ENCODE data around the gene OAS2. TPM values are rescaled to one million over a fixed set of nuclear protein-coding genes. Genes with fewer than 3 reads are reported as not detected.

Gene OAS2
- total RNA-seq, 2 experiments from 2014 or later: 122 TPM

GRCh38 chr12:113006641-113007040 lies 28.3 kb downstream of the OAS2 start:
- H3K27me3 Mint-ChIP-seq: no peaks in the 10 kb centered on the region
- H3K27ac Mint-ChIP-seq: no peak overlapping the region

GRCh38 chr12:113007166-113007565 lies 28.8 kb downstream of the OAS2 start:
- DNase-seq: no peak
- Mint-ChIP-seq H3K4me3 (no peak overlapping the region), H3K27me3 (no peaks in the 10 kb centered on the region), H3K27ac (no peak overlapping the region), H3K9me3 (peaks cover 17% of the 10 kb centered on the region), H3K4me1 (no peaks in the 10 kb centered on the region), H3K36me3 (peaks cover 57% of the 10 kb centered on the region)

More at GRCh38 chr12:113006641-113007040, 28.3 kb downstream of the OAS2 start:
- H3K36me3 Mint-ChIP-seq: peaks cover 55% of the 10 kb centered on the region
- peaks cover 14% of the 10 kb centered on the region for H3K9me3 Mint-ChIP-seq
- H3K4me1 Mint-ChIP-seq: no peaks in the 10 kb centered on the region
- DNase-seq: no peak
- H3K4me3 Mint-ChIP-seq: no peak overlapping the region

- Mint-ChIP-seq H3K27me3 (no peaks in the 10 kb centered on the region), H3K4me1 (no peaks in the 10 kb centered on the region), H3K4me3 (no peak overlapping the region), H3K36me3 (peaks cover 49% of the 10 kb centered on the region), H3K27ac (no peak overlapping the region), H3K9me3 (peaks cover 17% of the 10 kb centered on the region)
- no peak for DNase-seq
Observed at GRCh38 chr12:113010701-113011100, 32.4 kb downstream of the OAS2 start.

- Mint-ChIP-seq H3K27me3 (no peaks in the 10 kb centered on the region), H3K9me3 (peaks cover 15% of the 10 kb centered on the region), H3K4me3 (no peak overlapping the region), H3K27ac (no peak overlapping the region), H3K4me1 (no peaks in the 10 kb centered on the region), H3K36me3 (peaks cover 25% of the 10 kb centered on the region)
- no peak for DNase-seq
Observed at GRCh38 chr12:113014565-113014964, 36.2 kb downstream of the OAS2 start.

GRCh38 chr12:113016796-113017195 lies 38.5 kb downstream of the OAS2 start:
- Mint-ChIP-seq H3K9me3 (peaks cover under 1% of the 10 kb centered on the region), H3K27me3 (no peaks in the 10 kb centered on the region), H3K27ac (no peak overlapping the region), H3K36me3 (peaks cover 3% of the 10 kb centered on the region), H3K4me1 (peaks cover 4% of the 10 kb centered on the region), H3K4me3 (no peak overlapping the region)
- no peak for DNase-seq

- Mint-ChIP-seq H3K4me1 (peaks cover 12% of the 10 kb centered on the region), H3K9me3 (no peaks in the 10 kb centered on the region), H3K36me3 (no peaks in the 10 kb centered on the region), H3K27ac (no peak overlapping the region), H3K27me3 (peaks cover 4% of the 10 kb centered on the region), H3K4me3 (no peak overlapping the region)
- no peak for DNase-seq
Observed at GRCh38 chr12:113019025-113019424, 40.7 kb downstream of the OAS2 start.

- no peak for DNase-seq
- no peaks in the 10 kb centered on the region for H3K9me3 Mint-ChIP-seq
- peaks cover 4% of the 10 kb centered on the region for H3K27me3 Mint-ChIP-seq
- H3K27ac Mint-ChIP-seq: no peak overlapping the region
- no peaks in the 10 kb centered on the region for H3K36me3 Mint-ChIP-seq
- no peak overlapping the region for H3K4me3 Mint-ChIP-seq
- H3K4me1 Mint-ChIP-seq: peaks cover 12% of the 10 kb centered on the region
Observed at GRCh38 chr12:113021500-113021899, 43.2 kb downstream of the OAS2 start.

GRCh38 chr12:113022563-113023297 lies 44.4 kb downstream of the OAS2 start:
- Mint-ChIP-seq H3K4me3 (no peak overlapping the region), H3K27ac (peak overlapping the region; percentile 6), H3K4me1 (peaks cover 12% of the 10 kb centered on the region), H3K9me3 (no peaks in the 10 kb centered on the region), H3K36me3 (no peaks in the 10 kb centered on the region), H3K27me3 (peaks cover 4% of the 10 kb centered on the region)
- DNase-seq: no peak

- no peak for DNase-seq
- H3K27ac Mint-ChIP-seq: no peak overlapping the region
- H3K27me3 Mint-ChIP-seq: peaks cover 12% of the 10 kb centered on the region
- H3K4me3 Mint-ChIP-seq: no peak overlapping the region
- H3K4me1 Mint-ChIP-seq: peaks cover 5% of the 10 kb centered on the region
- no peaks in the 10 kb centered on the region for H3K36me3 Mint-ChIP-seq
- H3K9me3 Mint-ChIP-seq: no peaks in the 10 kb centered on the region
Observed at GRCh38 chr12:113027726-113028125, 49.4 kb downstream of the OAS2 start.

- no peak for DNase-seq
Observed at GRCh38 chr12:113030875-113031525, 52.7 kb downstream of the OAS2 start.

GRCh38 chr12:113039911-113040445 lies 61.7 kb downstream of the OAS2 start:
- DNase-seq: no peak
- Mint-ChIP-seq H3K9me3 (no peaks in the 10 kb centered on the region), H3K4me1 (no peaks in the 10 kb centered on the region), H3K27ac (no peak overlapping the region), H3K27me3 (no peaks in the 10 kb centered on the region), H3K36me3 (no peaks in the 10 kb centered on the region), H3K4me3 (no peak overlapping the region)

More at GRCh38 chr12:113030875-113031525, 52.7 kb downstream of the OAS2 start:
- Mint-ChIP-seq H3K9me3 (no peaks in the 10 kb centered on the region), H3K4me1 (no peaks in the 10 kb centered on the region), H3K27me3 (peaks cover 11% of the 10 kb centered on the region), H3K4me3 (no peak overlapping the region), H3K27ac (no peak overlapping the region), H3K36me3 (no peaks in the 10 kb centered on the region)

- Mint-ChIP-seq H3K27ac (no peak overlapping the region), H3K27me3 (no peaks in the 10 kb centered on the region), H3K4me3 (no peak overlapping the region), H3K36me3 (no peaks in the 10 kb centered on the region), H3K4me1 (no peaks in the 10 kb centered on the region), H3K9me3 (no peaks in the 10 kb centered on the region)
- no peak for DNase-seq
Observed at GRCh38 chr12:113040722-113041171, 62.4 kb downstream of the OAS2 start.

- Mint-ChIP-seq H3K27me3 (no peaks in the 10 kb centered on the region), H3K27ac (no peak overlapping the region), H3K36me3 (no peaks in the 10 kb centered on the region), H3K9me3 (no peaks in the 10 kb centered on the region), H3K4me1 (no peaks in the 10 kb centered on the region), H3K4me3 (no peak overlapping the region)
- no peak for DNase-seq
Observed at GRCh38 chr12:113041560-113041959, 63.2 kb downstream of the OAS2 start.

GRCh38 chr12:113043240-113043639 lies 64.9 kb downstream of the OAS2 start:
- Mint-ChIP-seq H3K27me3 (no peaks in the 10 kb centered on the region), H3K4me1 (no peaks in the 10 kb centered on the region), H3K4me3 (no peak overlapping the region), H3K9me3 (no peaks in the 10 kb centered on the region), H3K36me3 (no peaks in the 10 kb centered on the region), H3K27ac (no peak overlapping the region)
- DNase-seq: no peak

GRCh38 chr12:113044516-113044915 lies 66.2 kb downstream of the OAS2 start:
- Mint-ChIP-seq H3K9me3 (no peaks in the 10 kb centered on the region), H3K27ac (no peak overlapping the region), H3K4me3 (no peak overlapping the region), H3K27me3 (no peaks in the 10 kb centered on the region), H3K36me3 (no peaks in the 10 kb centered on the region), H3K4me1 (peaks cover 4% of the 10 kb centered on the region)
- no peak for DNase-seq
